Right lobe of liver (tissue), 4 donors: Measurements from ENCODE around the gene ZNF521.

Experiments used
- CTCF ChIP-seq, 4 donors: fragments of 200-600 bp in 3 of 4; fragments of 450-650 bp in 1 of 4; IDR thresholded peaks; one replicate each; pipeline versions ENCODE4 v1.5.1 to v1.8.0; 2016 to 2022; ENCODE audit warnings: antibody characterized with exemption in 4 of 4, mild to moderate bottlenecking in 2 of 4
- POLR2A ChIP-seq: fragments of 450-650 bp; IDR thresholded peaks from one replicate; pipeline ENCODE4 v1.6.1; 2017; ENCODE audit warnings: antibody characterized with exemption, mild to moderate bottlenecking
- donor health status: DM: no; HTN: no; CAD: no.
- donor health status: DM: no; HTN: no; CAD: no.
- donor health status: DM: no; HTN: yes; CAD: no.

- TF ChIP-seq POLR2A (no peak), CTCF (IDR thresholded peaks at IDR 0.05) (no peak)
These were observed 18.4 kb upstream of the ZNF521 start for GRCh38 chr18:25370391-25370790.
